Activated T-cell treated with anti-CD3 and anti-CD28 coated beads for 48 hours (primary cell): ENCODE measurements around the gene OR9Q1.
"Not testable (repeated sequence)": the region's sequence is repeated elsewhere in the genome, so short reads cannot be mapped to it uniquely, and the experiment has no call there.

Source experiments
- DNase-seq: peaks from one replicate; pipeline ENCODE4 v3.0.0-alpha.2; 2020; ENCODE audit warnings: low read depth

OR9Q1 gene, protein sequence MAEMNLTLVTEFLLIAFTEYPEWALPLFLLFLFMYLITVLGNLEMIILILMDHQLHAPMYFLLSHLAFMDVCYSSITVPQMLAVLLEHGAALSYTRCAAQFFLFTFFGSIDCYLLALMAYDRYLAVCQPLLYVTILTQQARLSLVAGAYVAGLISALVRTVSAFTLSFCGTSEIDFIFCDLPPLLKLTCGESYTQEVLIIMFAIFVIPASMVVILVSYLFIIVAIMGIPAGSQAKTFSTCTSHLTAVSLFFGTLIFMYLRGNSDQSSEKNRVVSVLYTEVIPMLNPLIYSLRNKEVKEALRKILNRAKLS

DNA sequence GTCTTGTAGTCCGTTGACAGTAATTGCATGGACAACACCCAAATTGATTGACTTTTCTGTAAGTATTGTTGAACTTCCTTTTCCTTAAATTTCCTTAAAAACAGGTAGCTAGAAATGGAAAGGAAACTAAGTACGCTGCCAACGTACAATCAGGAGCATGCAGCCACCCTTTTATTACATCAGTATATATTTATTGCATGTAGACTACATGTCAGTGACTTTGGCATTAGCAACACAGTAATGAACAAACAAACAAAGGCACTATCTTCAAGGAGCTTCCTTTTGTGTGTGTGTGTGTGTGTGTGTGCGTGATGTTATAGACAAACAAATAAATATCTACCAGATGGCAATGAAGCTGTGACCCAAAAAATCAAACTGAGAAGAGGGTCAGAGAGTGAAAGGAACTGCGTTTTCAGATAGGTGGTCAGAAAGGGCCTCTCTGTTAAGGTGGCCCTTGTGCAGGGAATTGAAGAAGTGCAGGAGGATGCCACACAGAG lies at the start of gene OR9Q1:
OR9Q1 (plus strand) TSS at position 447 of the 497 bp plus-strand sequence. CDS start 155,564 bp downstream, outside the sequence.
- DNase-seq: no peak

DNA sequence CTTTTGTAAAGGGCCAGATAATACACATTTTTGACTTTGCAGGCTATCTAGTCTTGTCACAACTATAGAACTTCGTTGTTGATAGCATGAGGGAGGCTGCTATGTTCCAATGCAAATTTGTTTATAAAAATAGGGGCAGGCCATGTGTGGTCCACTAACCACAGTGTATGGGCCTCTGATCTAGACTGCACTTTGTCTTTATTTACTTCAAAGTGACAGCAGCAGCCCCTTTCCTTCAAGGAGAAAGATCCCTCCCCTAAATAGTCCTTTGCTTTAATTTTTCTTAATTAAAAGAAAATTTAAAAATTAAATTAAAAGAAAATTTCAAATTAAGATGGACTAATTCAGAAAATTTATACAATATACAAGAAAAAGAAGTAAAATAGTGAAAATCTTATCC lies 49.5 kb upstream of the OR9Q1 start:
- no peak for DNase-seq

DNA sequence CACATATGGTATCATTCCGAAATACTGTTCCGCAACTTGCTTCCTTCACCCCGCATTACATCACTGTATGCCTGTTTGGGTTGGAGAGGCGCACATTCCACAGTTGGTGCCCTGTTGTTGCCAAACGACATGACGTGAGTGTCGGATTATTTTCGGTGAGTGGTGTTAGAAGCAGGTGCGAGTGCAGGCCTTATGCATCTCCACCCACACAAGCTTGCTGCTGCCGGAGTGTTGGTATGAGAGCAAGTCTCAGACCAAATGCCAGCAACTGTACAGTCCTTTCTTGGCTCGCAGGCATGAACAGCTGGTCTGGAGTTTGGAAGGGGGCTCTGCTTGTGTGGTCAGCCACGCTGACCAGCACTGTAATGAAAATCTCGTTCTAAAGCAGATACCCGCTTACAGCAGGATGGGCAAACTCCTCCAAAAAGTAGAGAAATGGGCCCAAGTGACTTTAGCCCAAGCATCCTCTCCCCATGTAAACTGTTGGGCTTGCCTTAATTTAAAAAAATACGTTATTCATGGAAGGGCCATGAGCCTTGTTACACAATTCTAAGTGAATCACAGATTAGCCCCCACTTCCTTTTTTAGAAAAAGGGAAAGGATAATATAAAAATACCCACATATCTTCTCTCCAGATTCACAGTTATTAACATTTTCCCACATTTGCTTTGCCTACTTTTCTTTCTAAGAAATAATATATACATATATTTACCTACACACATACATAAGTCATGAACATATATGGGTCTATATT lies 48.7 kb upstream of the OR9Q1 start:
- no peak for DNase-seq

- no peak for DNase-seq
Measured at GRCh38 chr11:57977709-57978108, 46.0 kb upstream of the OR9Q1 start.

DNA sequence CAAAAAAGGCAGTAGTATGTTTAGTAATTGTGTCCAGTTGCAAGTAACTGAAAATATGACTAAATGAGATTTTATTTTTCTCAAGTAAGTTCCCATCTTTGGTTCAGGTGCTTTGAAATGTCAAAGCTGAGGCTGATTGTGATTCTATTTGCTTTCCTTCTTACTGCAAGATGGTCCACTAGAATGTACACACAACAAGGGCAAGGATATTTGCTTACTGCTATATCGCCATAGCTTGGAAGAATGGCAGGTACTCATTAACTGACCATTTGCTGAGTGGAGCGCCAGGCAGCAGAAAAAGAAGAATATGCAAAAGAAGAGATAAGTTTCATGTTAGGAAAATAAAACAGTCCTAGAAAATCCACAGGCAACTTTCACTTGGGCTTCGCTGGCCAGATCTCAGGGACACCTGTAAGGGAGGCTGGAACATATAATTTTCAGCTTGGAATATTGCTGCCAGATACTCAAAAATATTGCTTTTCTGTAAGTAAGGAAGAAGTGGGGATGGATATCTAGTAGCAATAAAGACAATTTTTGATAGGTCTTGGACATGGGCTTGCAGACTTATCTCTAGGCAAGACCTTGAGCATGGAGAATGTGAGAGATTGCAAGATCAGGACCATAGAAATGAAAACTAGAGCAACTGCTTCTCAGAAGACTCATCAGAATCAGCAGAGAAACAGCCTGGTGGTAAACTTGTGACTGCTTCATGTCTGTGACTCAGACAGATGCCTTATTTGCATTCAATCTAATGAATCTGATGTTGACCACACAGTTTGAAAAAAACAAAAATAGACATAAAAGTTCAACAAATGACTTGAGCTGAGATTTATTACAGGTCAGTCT lies 44.8 kb upstream of the OR9Q1 start:
- no peak for DNase-seq

GRCh38 chr11:57979532-57980079 lies 44.1 kb upstream of the OR9Q1 start:
- DNase-seq: no peak

DNA sequence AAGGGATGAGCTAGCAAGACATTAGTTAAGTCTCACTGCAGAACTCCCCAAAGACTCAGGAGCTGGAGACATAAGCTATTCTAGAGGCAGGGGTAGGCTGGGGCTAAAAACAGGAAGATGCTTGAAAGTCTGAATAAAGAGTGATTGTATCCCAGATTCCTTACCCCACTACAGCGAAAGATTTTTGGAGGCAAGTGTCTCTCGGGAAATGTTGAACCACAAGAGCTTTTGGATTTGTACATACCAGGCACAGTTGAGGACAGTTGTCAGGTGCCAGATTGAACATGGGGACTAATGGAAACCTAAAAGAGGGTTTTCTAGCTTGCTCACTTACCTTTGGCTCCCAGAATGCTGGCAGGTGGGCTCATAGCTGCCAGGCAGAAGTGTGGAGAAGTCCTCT lies 43.5 kb upstream of the OR9Q1 start:
- DNase-seq: no peak

GRCh38 chr11:57981536-57981935 lies 42.1 kb upstream of the OR9Q1 start:
- no peak for DNase-seq

- no peak for DNase-seq
Measured at GRCh38 chr11:57982776-57983175, 40.9 kb upstream of the OR9Q1 start.

DNA sequence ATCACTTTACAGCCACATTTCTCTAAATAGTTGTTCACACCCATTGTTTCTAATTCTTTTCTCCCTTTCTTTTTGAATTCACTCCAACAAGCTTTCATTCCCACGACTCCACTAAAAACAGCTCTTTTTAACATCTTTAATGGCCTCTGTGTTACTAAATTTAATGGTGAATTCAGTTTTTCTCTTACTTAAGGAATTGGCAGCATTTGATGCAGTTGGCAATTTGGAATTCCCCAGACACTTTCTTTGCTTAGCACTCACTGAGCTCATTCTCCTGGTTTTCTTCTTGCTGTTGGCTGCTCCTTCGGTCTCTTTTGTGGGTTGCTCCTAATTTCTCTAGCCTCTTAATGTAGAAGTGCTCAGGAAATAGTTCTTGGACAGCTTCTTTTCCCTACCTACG lies 40.5 kb upstream of the OR9Q1 start:
- no peak for DNase-seq

DNA sequence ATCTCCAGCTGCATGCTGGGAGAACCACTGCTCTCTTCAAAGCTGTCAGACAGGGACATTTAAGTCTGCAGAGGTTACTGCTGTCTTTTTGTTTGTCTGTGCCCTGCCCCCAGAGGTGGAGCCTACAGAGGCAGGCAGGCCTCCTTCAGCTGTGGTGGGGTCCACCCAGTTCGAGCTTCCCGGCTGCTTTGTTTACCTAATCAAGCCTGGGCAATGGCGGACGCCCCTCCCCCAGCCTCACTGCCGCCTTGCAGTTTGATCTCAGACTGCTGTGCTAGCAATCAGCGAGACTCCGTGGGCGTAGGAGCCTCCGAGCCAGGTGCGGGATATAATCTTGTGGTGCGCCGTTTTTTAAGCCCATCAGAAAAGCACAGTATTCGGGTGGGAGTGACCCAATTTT lies 24.2 kb upstream of the OR9Q1 start:
- not testable (repeated sequence) for DNase-seq

- DNase-seq: not testable (repeated sequence)
Measured at GRCh38 chr11:58000021-58000420, 23.7 kb upstream of the OR9Q1 start.

- DNase-seq: no peak
Measured at GRCh38 chr11:58000699-58001098, 23.0 kb upstream of the OR9Q1 start.

DNA sequence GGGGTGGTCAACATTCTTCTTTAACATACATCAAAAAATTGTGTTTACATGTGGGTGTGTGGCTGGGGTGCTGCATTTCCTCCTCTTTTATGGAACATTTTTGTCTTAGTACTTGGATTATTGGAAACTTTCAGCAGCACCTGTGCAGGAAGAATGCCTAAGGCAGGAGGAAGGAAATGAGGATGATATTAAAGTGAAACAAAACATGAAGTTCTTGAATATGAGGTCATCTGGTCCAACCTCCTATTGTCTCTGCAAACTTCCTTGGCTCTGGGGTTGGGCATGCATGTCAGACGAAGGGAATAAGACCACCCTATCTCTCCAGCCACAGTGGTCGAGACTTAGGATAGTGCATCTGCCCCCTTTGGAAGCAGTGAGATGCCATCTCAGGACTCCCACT lies 20.6 kb upstream of the OR9Q1 start:
- DNase-seq: no peak

- DNase-seq: no peak
Measured at GRCh38 chr11:58003591-58003990, 20.1 kb upstream of the OR9Q1 start.

DNA sequence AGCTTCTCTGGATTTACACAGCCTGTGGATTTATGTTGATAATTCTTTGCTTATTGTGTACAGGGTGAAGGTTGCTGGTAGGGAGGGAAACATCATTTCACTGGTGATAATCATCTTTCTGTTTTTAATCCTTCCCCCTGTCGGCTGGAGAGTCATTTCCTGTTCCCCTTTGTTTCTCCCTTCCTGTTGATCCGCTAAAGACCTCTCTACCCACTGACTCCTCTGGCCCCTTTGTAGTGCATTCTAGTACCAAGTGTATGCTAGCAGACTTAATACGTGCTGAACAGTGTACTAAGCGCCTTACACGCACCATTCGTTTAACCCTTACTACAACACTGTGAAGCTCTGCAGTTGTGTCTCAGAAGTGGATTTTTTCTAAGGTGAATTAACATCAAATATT lies 19.0 kb upstream of the OR9Q1 start:
- no peak for DNase-seq

- no peak for DNase-seq
Measured at GRCh38 chr11:58006940-58007339, 16.7 kb upstream of the OR9Q1 start.

GRCh38 chr11:58011771-58012170 lies 11.9 kb upstream of the OR9Q1 start:
- no peak for DNase-seq

- DNase-seq: no peak
Measured at GRCh38 chr11:58024601-58025091, 965 bp downstream of the OR9Q1 start.

- DNase-seq: no peak
Measured at GRCh38 chr11:58027341-58027740, 3.7 kb downstream of the OR9Q1 start.

- no peak for DNase-seq
Measured at GRCh38 chr11:58028687-58029411, 5.2 kb downstream of the OR9Q1 start.
